PFSK-1 (cell line): ENCODE results near the gene LRRC28.

ENCODE experiments used
- FOXP2 ChIP-seq: optimal IDR thresholded peaks from 2 replicates; pipeline ENCODE3; 2011; ENCODE audit warnings: borderline replicate concordance, control low read depth, inconsistent platforms; ENCODE audit not compliant: insufficient read depth; ENCODE audit errors: extremely low read length, extremely low read depth
- POLR2AphosphoS5 ChIP-seq: IDR thresholded peaks from 2 replicates; pipeline ENCODE4 v1.6.1; 2012; ENCODE audit warnings: low read depth, mild to moderate bottlenecking, control low read depth, low read length, moderate library complexity
- REST ChIP-seq, 2 experiments: IDR thresholded peaks; 2 replicates each; pipeline versions ENCODE4 v1.6.1 to v1.8.0; 2011 to 2012; ENCODE audit warnings: low read depth in 2 of 2, low read length in 2 of 2, control low read depth in 1 of 2, inconsistent platforms in 1 of 2, mild to moderate bottlenecking in 1 of 2, moderate library complexity in 1 of 2; ENCODE audit not compliant: insufficient read depth in 1 of 2
- SIN3A ChIP-seq: IDR thresholded peaks from 2 replicates; pipeline ENCODE4 v1.6.1; 2012; ENCODE audit warnings: mild to moderate bottlenecking, low read length, moderate library complexity, borderline replicate concordance; ENCODE audit not compliant: insufficient read depth
- TAF1 ChIP-seq: IDR thresholded peaks from 2 replicates; pipeline ENCODE4 v1.6.1; 2012; ENCODE audit warnings: low read length, control low read depth, borderline replicate concordance; ENCODE audit not compliant: insufficient read depth

Gene LRRC28

GRCh38 chr15:99366013-99366412, 114.7 kb downstream of the LRRC28 start:
- TF ChIP-seq REST (IDR thresholded peaks at IDR 0.05; ENCODE audit: insufficient read depth in 1 of 2, low read depth in 2 of 2, low read length in 2 of 2) (no peak), SIN3A (no peak), POLR2AphosphoS5 (no peak), FOXP2 (no peak), TAF1 (no peak)

DNA sequence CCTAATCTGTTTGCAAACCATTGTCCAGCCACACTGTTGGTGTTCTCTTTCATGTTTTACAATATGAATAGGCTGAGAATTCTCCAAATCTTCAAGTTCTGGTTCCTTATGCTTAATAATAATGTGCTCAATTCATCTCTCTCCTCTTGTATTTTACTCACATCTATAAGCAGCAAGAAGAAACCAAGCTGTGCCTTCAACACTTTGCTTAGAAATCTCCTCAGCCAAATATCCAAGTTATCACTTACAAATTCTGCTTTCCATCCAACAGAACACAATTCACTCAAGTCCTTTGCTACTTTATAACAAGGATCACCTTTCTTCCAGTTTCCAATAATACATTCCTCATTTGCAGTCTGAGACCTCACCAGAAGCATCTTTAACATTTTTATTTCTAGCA, 117.5 kb downstream of the LRRC28 start:
- TF ChIP-seq REST (IDR thresholded peaks at IDR 0.05; ENCODE audit: insufficient read depth in 1 of 2, low read depth in 2 of 2, low read length in 2 of 2) (no peak), TAF1 (no peak), FOXP2 (no peak), SIN3A (no peak), POLR2AphosphoS5 (no peak)

DNA sequence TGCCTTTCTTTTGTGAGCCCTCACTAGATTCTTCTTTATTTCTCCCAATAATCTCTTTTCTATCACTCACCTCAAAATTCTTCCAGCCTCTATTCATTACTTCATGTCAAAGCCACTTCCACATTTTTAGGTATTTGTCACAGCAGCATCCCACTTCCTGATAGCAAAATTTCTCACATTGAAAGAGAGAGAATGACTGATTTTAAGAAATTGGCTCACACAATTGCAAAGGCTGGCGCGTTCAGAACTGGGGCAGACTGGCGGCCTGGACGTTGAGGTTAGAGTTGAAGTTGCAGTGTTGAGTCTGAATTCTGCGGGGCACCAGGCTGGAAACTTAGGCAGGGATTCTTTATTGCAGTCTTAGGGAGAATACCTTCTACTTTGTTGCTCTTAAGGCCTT, 117.9 kb downstream of the LRRC28 start:
- TF ChIP-seq TAF1 (no peak), FOXP2 (no peak), REST (IDR thresholded peaks at IDR 0.05; ENCODE audit: insufficient read depth in 1 of 2, low read depth in 2 of 2, low read length in 2 of 2) (no peak), SIN3A (no peak)

DNA sequence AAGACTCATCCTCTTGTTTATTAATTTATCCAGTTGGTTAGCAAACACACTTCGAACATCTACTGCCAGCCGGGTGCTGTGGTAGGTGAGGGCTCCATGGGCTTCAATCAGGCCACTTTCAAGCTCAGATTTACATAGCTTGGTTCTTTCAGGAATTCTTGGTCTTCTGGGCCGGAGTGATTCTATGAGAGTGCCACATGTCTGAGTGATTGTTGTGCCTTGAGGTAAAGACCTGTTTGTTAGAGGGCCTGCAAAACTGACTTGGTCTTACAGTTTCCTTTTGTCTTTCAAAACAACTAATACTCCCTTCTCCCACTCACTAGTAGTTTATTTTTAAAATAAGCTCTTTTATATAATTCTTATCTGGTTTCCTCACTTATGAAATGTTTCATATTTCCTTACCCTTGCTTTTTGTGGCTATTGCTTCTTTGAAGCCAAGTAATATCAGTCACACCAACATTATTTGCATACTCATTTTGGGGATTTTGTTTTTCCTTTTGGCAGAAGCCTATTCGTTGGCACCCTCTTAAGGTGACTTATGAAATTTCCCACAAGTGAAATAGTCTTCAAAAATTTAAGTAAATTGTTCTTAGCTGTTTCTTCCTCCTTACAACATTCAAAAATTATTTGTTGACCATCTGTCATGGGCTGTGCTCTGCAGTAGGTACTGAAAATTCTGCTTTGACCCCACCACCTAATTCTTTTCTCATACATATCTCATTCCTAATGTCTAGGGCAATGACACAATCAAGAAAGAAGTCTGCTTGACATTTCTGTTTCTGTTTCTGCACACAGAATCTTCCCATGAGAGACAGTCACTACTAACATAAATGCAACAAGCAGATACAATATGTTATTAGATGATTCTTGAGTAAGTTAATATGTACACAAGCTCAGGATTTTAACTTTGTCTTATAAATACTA, 120.2 kb downstream of the LRRC28 start:
- TF ChIP-seq REST (IDR thresholded peaks at IDR 0.05; ENCODE audit: insufficient read depth in 1 of 2, low read depth in 2 of 2, low read length in 2 of 2) (no peak), POLR2AphosphoS5 (no peak), FOXP2 (no peak), SIN3A (no peak)
